GM12878 (cell line): Measurements from ENCODE around the gene NSA2. TPM values are rescaled to one million over a fixed set of nuclear protein-coding genes. Genes with fewer than 3 reads are reported as not detected.
A peak's percentile ranks its signal among the peaks of the same experiment; 100 is the strongest.

Source experiments
- ATAC-seq: fragments of 200-7000 bp; cut with Tn5 transposase; 3 replicates; pipeline ENCODE4 v1.9.1; 2020; ENCODE audit warnings: mild to moderate bottlenecking, moderate library complexity
- BruUV-seq: library from RNA; stranded (reverse); fragments of 400-500 nt; replicated peaks from 2 replicates; lab custom pipeline; 2021; lab: Mats Ljungman, UMichigan
- CTCF ChIA-PET: fragments of 300-600 bp; sonication (Branson Sonifier 250); formaldehyde crosslinking; extraction: SDS; loops from one replicate; lab custom pipeline; 2021; ENCODE audit warnings: inconsistent platforms; lab: Yijun Ruan, JAX
- POLR2A ChIA-PET: fragments of 350-600 bp; formaldehyde crosslinking; extraction: SDS; loops from one replicate; lab custom pipeline; 2021; ENCODE audit warnings: inconsistent platforms; lab: Charles Lee
- RAD21 ChIA-PET: fragments of 300-600 bp; sonication (Branson Sonifier 250); formaldehyde crosslinking; loops from one replicate; lab custom pipeline; 2023; ENCODE audit warnings: antibody characterized with exemption; ENCODE audit not compliant: unreplicated experiment; lab: Charles Lee
- SMC1A ChIA-PET: fragments of 300-600 bp; sonication (Branson Sonifier 250); formaldehyde crosslinking; loops from one replicate; lab custom pipeline; 2023; ENCODE audit not compliant: unreplicated experiment, uncharacterized antibody; lab: Charles Lee
- DNase-seq: peaks from one replicate; pipeline ENCODE4 v3.0.0-alpha.2; 2011; ENCODE audit warnings: low read depth, low spot score
- FAIRE-seq: peaks from 3 replicates; lab custom pipeline; 2011; peaks lifted over from hg19 to GRCh38; lab: Jason Lieb, UNC
- H2AFZ ChIP-seq: 2 replicates; pipeline ENCODE4 v1.6.0; 2011; ENCODE audit warnings: low read depth, low read length, control low read depth; ENCODE audit not compliant: control insufficient read depth
- H3K27ac ChIP-seq: 2 replicates; pipeline ENCODE4 v1.5.1; 2011; ENCODE audit warnings: control low read depth; ENCODE audit not compliant: control insufficient read depth, insufficient read depth
- H3K27me3 ChIP-seq, 2 experiments: replicated peaks in 1 of 2; 2 replicates each; pipeline versions ENCODE4 v1.6.0 to v1.6.1; 2011; ENCODE audit warnings: low read length in 1 of 2; ENCODE audit not compliant: control insufficient read depth in 2 of 2, insufficient read depth in 2 of 2
- H3K36me3 ChIP-seq, 2 experiments: 2 replicates each; pipeline ENCODE4 v1.5.1; 2011; ENCODE audit warnings: low read length in 1 of 2; ENCODE audit not compliant: control insufficient read depth in 2 of 2, insufficient read depth in 2 of 2
- H3K4me1 ChIP-seq: 2 replicates; pipeline ENCODE4 v1.6.1; 2011; ENCODE audit warnings: mild to moderate bottlenecking, low read length, moderate library complexity, mixed read lengths; ENCODE audit not compliant: control insufficient read depth, insufficient read depth
- H3K4me2 ChIP-seq: 2 replicates; pipeline ENCODE4 v1.6.0; 2011; ENCODE audit warnings: control low read depth; ENCODE audit not compliant: control insufficient read depth, insufficient read depth
- H3K4me3 ChIP-seq: fragments of 200-600 bp; sonication (generic); 2 replicates; pipeline ENCODE4 v1.5.1; 2016
- H3K79me2 ChIP-seq: 2 replicates; pipeline ENCODE4 v1.6.0; 2011; ENCODE audit warnings: low read length; ENCODE audit not compliant: control insufficient read depth, insufficient read depth
- H3K9ac ChIP-seq: 2 replicates; pipeline ENCODE4 v1.8.0; 2011; ENCODE audit warnings: low read length, control low read depth, mixed read lengths; ENCODE audit not compliant: control insufficient read depth, insufficient read depth
- H3K9me3 ChIP-seq: replicated peaks from 3 replicates; pipeline ENCODE4 v1.5.1; 2011; ENCODE audit warnings: mild to moderate bottlenecking, low read length; ENCODE audit not compliant: control insufficient read depth, insufficient read depth
- H4K20me1 ChIP-seq: 2 replicates; pipeline ENCODE4 v1.6.0; 2011; ENCODE audit not compliant: control insufficient read depth, insufficient read depth
- BACH1 ChIP-seq: fragments of 450-650 bp; IDR thresholded peaks from 2 replicates; pipeline ENCODE4 v1.6.1; 2017; ENCODE audit warnings: mild to moderate bottlenecking, borderline replicate concordance
- BMI1 ChIP-seq: fragments of 450-650 bp; IDR thresholded peaks from 2 replicates; pipeline ENCODE4 v1.6.1; 2016; ENCODE audit warnings: mild to moderate bottlenecking, moderate library complexity, borderline replicate concordance
- BRCA1 ChIP-seq: IDR thresholded peaks from 2 replicates; pipeline ENCODE4 v1.6.1; 2011; ENCODE audit warnings: low read depth, low read length, improper control_type of control experiment
- CREB1 ChIP-seq: IDR thresholded peaks from 2 replicates; pipeline ENCODE4 v1.6.1; 2012; ENCODE audit warnings: low read depth, mild to moderate bottlenecking, inconsistent platforms
- JUNB ChIP-seq: IDR thresholded peaks from 2 replicates; pipeline ENCODE4 v1.6.1; 2016; ENCODE audit warnings: antibody characterized with exemption, mild to moderate bottlenecking
- MYB ChIP-seq: fragments of 150-350 bp; IDR thresholded peaks from 2 replicates; pipeline ENCODE4 v1.6.1; 2014; ENCODE audit warnings: mild to moderate bottlenecking, low read depth, low read length, borderline replicate concordance
- NBN ChIP-seq: fragments of 450-650 bp; IDR thresholded peaks from 2 replicates; pipeline ENCODE4 v1.6.1; 2016
- NFIC ChIP-seq: IDR thresholded peaks from 2 replicates; pipeline ENCODE4 v1.6.1; 2012; ENCODE audit warnings: low read depth, mild to moderate bottlenecking, inconsistent platforms, low read length, moderate library complexity
- POLR2AphosphoS5 ChIP-seq: IDR thresholded peaks from 2 replicates; pipeline ENCODE4 v1.6.1; 2011; ENCODE audit warnings: mild to moderate bottlenecking, low read length, inconsistent platforms
- RAD51 ChIP-seq: fragments of 450-650 bp; IDR thresholded peaks from 2 replicates; pipeline ENCODE4 v1.6.1; 2016; ENCODE audit warnings: moderate library complexity, mild to moderate bottlenecking, inconsistent platforms
- RELA ChIP-seq: fragments of 450-650 bp; IDR thresholded peaks from 2 replicates; pipeline ENCODE4 v1.8.0; 2014; ENCODE audit warnings: borderline replicate concordance; ENCODE audit not compliant: partially characterized antibody
- SMAD1 ChIP-seq: fragments of 450-650 bp; IDR thresholded peaks from 2 replicates; pipeline ENCODE4 v1.6.1; 2018; ENCODE audit warnings: mild to moderate bottlenecking, low read depth; ENCODE audit not compliant: partially characterized antibody
- ZNF274 ChIP-seq: IDR thresholded peaks from one replicate; pipeline ENCODE4 v1.8.0; 2011; ENCODE audit not compliant: insufficient read length, insufficient read depth
- ZNF687 ChIP-seq: fragments of 450-650 bp; IDR thresholded peaks from 2 replicates; pipeline ENCODE4 v1.6.1; 2017; ENCODE audit warnings: mild to moderate bottlenecking, moderate library complexity
- ZZZ3 ChIP-seq: IDR thresholded peaks from 2 replicates; pipeline ENCODE4 v1.6.1; 2011; ENCODE audit warnings: low read depth; ENCODE audit not compliant: control insufficient read depth, insufficient read length
- WGBS: methylation state at CpG from one replicate; pipeline ENCODE4 v1.1.6; 2016; ENCODE audit warnings: low lambda C conversion rate; ENCODE audit not compliant: insufficient replicate concordance, insufficient coverage; ENCODE audit errors: missing lambda C conversion rate; 5-methylcytosine and 5-hydroxymethylcytosine counted together
- in situ Hi-C: fragments of 300-500 bp; cut with MboI; formaldehyde crosslinking; loops from 9 replicates; pipeline ENCODE4 v1.14.3; 2018; ENCODE audit warnings: mixed read lengths
- intact Hi-C: fragments of 100-400 bp; cut with micrococcal nuclease; formaldehyde crosslinking; loops from one replicate; pipeline ENCODE4 v1.14.2; 2022; ENCODE audit not compliant: unreplicated experiment
- polyA plus RNA-seq, 11 experiments: library from polyadenylated mRNA; depleted of rRNA in 4 of 11; unstranded in 6 of 11; stranded (reverse) in 5 of 11; fragments of >200 nt; fragmentation: Nextera tagmentation in 4 of 11; fragmentation: Illumina TruSeq in 1 of 11; extraction: Ambion mirVana in 4 of 11; extraction: Trizol in 1 of 11; gene quantifications; 1 replicate in 1 of 11; 2 replicates in 10 of 11; pipeline versions ENCODE4 v1.2.1 to v1.2.3, GENCODE V29; 2011 to 2016; ENCODE audit warnings: inconsistent platforms in 2 of 11, missing spikeins in 2 of 11, low read depth in 1 of 11
- total RNA-seq, 4 experiments: library from RNA; depleted of rRNA in 3 of 4; stranded (reverse); fragments of >200 nt in 3 of 4; fragmentation: Illumina TruSeq in 1 of 4; extraction: Trizol in 1 of 4; gene quantifications; 2 replicates each; pipeline versions ENCODE4 v1.2.1 to v1.2.3, GENCODE V29; 2013 to 2021
- TF ChIP-seq, protein P1 (sequence below): fragments of 450-650 bp; IDR thresholded peaks from 2 replicates; pipeline ENCODE4 v1.6.1; 2017; ENCODE audit warnings: low read depth, mild to moderate bottlenecking, moderate library complexity
- TF ChIP-seq, protein P2 (sequence below): fragments of 450-650 bp; IDR thresholded peaks from 2 replicates; pipeline ENCODE4 v1.6.1; 2014; ENCODE audit warnings: mild to moderate bottlenecking

NSA2 gene
- total and polyA plus RNA-seq, 10 of the 15 experiments (the other 5 are each of a cell fraction or from before 2014, with no cell fraction given) = 77.8 to 317 (median 143) TPM

DNA sequence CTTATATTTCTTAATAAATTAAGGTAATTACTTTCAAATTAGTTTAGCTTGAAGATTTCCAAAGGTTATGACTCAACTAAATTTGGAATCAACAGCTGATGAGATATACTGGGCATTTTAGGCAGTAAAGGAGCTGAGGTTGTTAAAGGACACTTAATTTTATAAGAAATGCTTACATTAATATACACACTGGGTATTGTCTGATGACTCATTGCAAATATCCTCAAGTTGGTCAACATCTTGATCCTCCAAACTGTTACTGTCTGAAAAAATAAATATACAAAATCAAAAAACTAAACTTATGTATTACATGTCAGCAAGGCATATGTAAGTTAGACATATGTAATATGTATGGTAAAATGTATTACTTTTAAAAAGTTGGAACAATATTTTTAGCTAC lies 3.5 kb upstream of the NSA2 start (continued):
- TF ChIP-seq RAD51 (no peak), ZNF687 (no peak), SMAD1 (no peak), ZZZ3 (no peak), BMI1 (no peak), ZNF274 (no peak)
- TF ChIP-seq, protein P1, sequence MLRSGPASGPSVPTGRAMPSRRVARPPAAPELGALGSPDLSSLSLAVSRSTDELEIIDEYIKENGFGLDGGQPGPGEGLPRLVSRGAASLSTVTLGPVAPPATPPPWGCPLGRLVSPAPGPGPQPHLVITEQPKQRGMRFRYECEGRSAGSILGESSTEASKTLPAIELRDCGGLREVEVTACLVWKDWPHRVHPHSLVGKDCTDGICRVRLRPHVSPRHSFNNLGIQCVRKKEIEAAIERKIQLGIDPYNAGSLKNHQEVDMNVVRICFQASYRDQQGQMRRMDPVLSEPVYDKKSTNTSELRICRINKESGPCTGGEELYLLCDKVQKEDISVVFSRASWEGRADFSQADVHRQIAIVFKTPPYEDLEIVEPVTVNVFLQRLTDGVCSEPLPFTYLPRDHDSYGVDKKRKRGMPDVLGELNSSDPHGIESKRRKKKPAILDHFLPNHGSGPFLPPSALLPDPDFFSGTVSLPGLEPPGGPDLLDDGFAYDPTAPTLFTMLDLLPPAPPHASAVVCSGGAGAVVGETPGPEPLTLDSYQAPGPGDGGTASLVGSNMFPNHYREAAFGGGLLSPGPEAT = no peak

- Histone ChIP-seq H3K27ac (no peak overlapping the region), H2AFZ (no peak overlapping the region), H3K9ac (no peak overlapping the region), H3K36me3 (peaks cover 0 to 12% of the 10 kb centered on the region in 2 experiments), H3K9me3 (no peaks in the 10 kb centered on the region), H3K4me2 (peak overlapping the region; percentile 66), H3K4me1 (peaks cover 15% of the 10 kb centered on the region), H3K4me3 (peak overlapping the region; percentile 40; the same call in 1 of the 2 replicates), H3K27me3 (no peaks in the 10 kb centered on the region), H3K79me2 (peaks cover 38% of the 10 kb centered on the region), H4K20me1 (no peaks in the 10 kb centered on the region)
- POLR2A ChIA-PET = interaction anchor here (0.6 kb wide), 1 partner anchor 11 kb away, joined by 3 read pairs; no protein-coding TSS in a partner anchor
- SMC1A ChIA-PET = no interaction called here
- CTCF ChIA-PET = no interaction called here
- intact Hi-C loops (loop anchor here (5.0 kb wide), 3 partner anchors 152 to 1492 kb away; no protein-coding TSS in a partner anchor), in situ Hi-C loops (no loop called here)
- 90% methylated on average over 9 of the region's 9 CpGs for WGBS
- RAD21 ChIA-PET = no interaction called here
- no peak for DNase-seq
- no peak for ATAC-seq
- no TSS peak for BruUV-seq
- FAIRE-seq = no peak
- TF ChIP-seq RELA (no peak), BACH1 (no peak), MYB (no peak), POLR2AphosphoS5 (no peak), BRCA1 (no peak), NFIC (no peak), NBN (no peak), CREB1 (no peak), JUNB (no peak)
- TF ChIP-seq, protein P2, sequence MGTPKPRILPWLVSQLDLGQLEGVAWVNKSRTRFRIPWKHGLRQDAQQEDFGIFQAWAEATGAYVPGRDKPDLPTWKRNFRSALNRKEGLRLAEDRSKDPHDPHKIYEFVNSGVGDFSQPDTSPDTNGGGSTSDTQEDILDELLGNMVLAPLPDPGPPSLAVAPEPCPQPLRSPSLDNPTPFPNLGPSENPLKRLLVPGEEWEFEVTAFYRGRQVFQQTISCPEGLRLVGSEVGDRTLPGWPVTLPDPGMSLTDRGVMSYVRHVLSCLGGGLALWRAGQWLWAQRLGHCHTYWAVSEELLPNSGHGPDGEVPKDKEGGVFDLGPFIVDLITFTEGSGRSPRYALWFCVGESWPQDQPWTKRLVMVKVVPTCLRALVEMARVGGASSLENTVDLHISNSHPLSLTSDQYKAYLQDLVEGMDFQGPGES = no peak
These were observed 1.8 kb upstream of the NSA2 start for GRCh38 chr5:74765201-74765600.
